ENCODE results near the gene GAPDH. TPM values are rescaled to one million over a fixed set of nuclear protein-coding genes. Genes with fewer than 3 reads are reported as not detected.

GAPDH gene
- polyA plus RNA-seq, 2 of the 4 experiments (the other 2 are of a cell fraction) = 6,463 to 10,036 TPM

GRCh38 chr12:6575648-6576047 is 41.3 kb downstream of the GAPDH start:
- WGBS (ENCODE audit: missing lambda C conversion rate) = 92% methylated on average over 8 of the region's 8 CpGs
- CTCF ChIA-PET = interaction anchor here (1.3 kb wide), 2 partner anchors 9 to 15 kb away, joined by 3 read pairs; no protein-coding TSS in a partner anchor
- no peaks in the 10 kb centered on the region; the same call in 2 of the 3 replicates for H3K4me1 ChIP-seq
- H3K27ac ChIP-seq = no peak overlapping the region
- ATAC-seq = no peak
- no peak overlapping the region for H3K4me3 ChIP-seq
- no peak for DNase-seq (ENCODE audit: low read depth in 1 of 2, low spot score in 1 of 2)
- no peak for FAIRE-seq
- H3K4me2 ChIP-seq = no peak overlapping the region
- no peaks in the 10 kb centered on the region for H3K9me3 ChIP-seq
- POLR2A ChIA-PET = interaction anchor here (0.5 kb wide), 1 partner anchor 17 kb away, joined by 3 read pairs; no protein-coding TSS in a partner anchor
- TF ChIP-seq MAFK (IDR thresholded peaks at IDR 0.05; ENCODE audit: partially characterized antibody) = no peak
- TF ChIP-seq HES2 (IDR thresholded peaks at IDR 0.05) = no peak
- TF ChIP-seq ZFP36 (IDR thresholded peaks at IDR 0.05; ENCODE audit: borderline replicate concordance, partially characterized antibody) = no peak
- no peak for TF ChIP-seq POLR2AphosphoS2 (conservative IDR thresholded peaks at IDR 0.05; ENCODE audit: low read length)
- TF ChIP-seq HEYL (CRISPR knock-in tag; IDR thresholded peaks at IDR 0.05) = no peak
- no peak for TF ChIP-seq HOXB13 (CRISPR knock-in tag; IDR thresholded peaks at IDR 0.05; ENCODE audit: low read depth)
- TF ChIP-seq MAX (IDR thresholded peaks at IDR 0.05) = no peak
- no peak for TF ChIP-seq HDAC2 (IDR thresholded peaks at IDR 0.05)
- TF ChIP-seq EHF (CRISPR knock-in tag; IDR thresholded peaks at IDR 0.05) = no peak

GRCh38 chr12:6582196-6582595 is 47.9 kb downstream of the GAPDH start:
- Histone ChIP-seq H3K4me1 (no peaks in the 10 kb centered on the region), H3K4me3 (no peak overlapping the region), H3K4me2 (no peak overlapping the region), H3K27ac (no peak overlapping the region), H3K9me3 (no peaks in the 10 kb centered on the region)
- ATAC-seq (peak; percentile 80 to 81), FAIRE-seq (no peak), DNase-seq (ENCODE audit: low read depth in 1 of 2, low spot score in 1 of 2) (peak in 1 of 2 experiments; percentile 25)
- TF ChIP-seq CTCF (IDR thresholded peaks at IDR 0.05) = peak; percentile 28; the same call in 2 of the 3 replicates
- no peak for TF ChIP-seq ZSCAN20 (CRISPR knock-in tag; IDR thresholded peaks at IDR 0.05)
- peak; percentile 16 to 29; a peak in 1 of 5 replicates for TF ChIP-seq RAD21 (conservative IDR thresholded peaks at IDR 0.05 in 1 of 2, IDR thresholded peaks at IDR 0.05 in 1 of 2)
- ChIA-PET CTCF (interaction anchor here (0.6 to 8.0 kb wide), 7 partner anchors 9 to 22 kb away, joined by 3 to 49 read pairs (median 4); no protein-coding TSS in a partner anchor), POLR2A (no interaction called here)
- 77% methylated on average over 6 of the region's 6 CpGs for WGBS (ENCODE audit: missing lambda C conversion rate)

GRCh38 chr12:6582959-6583358 is 48.6 kb downstream of the GAPDH start:
- no peaks in the 10 kb centered on the region for H3K4me1 ChIP-seq
- TF ChIP-seq CEBPB (IDR thresholded peaks at IDR 0.05) (no peak), RAD21 (conservative IDR thresholded peaks at IDR 0.05 in 1 of 2, IDR thresholded peaks at IDR 0.05 in 1 of 2) (no peak), RARB (CRISPR knock-in tag; IDR thresholded peaks at IDR 0.05) (no peak), TP53 (CRISPR knock-in tag; IDR thresholded peaks at IDR 0.05) (no peak)
- no peak overlapping the region for H3K4me3 ChIP-seq
- ChIA-PET CTCF (interaction anchor here (0.6 to 8.0 kb wide), 6 partner anchors 12 to 21 kb away, joined by 3 to 49 read pairs (median 4); no protein-coding TSS in a partner anchor), POLR2A (interaction anchor here (0.7 kb wide), 1 partner anchor 15 kb away, joined by 3 read pairs; the partner anchor contains the start of gene NOP2)
- ATAC-seq (no peak; a peak in 1 of 6 replicates), DNase-seq (ENCODE audit: low read depth in 1 of 2, low spot score in 1 of 2) (no peak), FAIRE-seq (no peak)
- 90% methylated on average over 12 of the region's 12 CpGs for WGBS (ENCODE audit: missing lambda C conversion rate)
- no peak overlapping the region for H3K4me2 ChIP-seq
- no peak overlapping the region for H3K27ac ChIP-seq
- H3K9me3 ChIP-seq = no peaks in the 10 kb centered on the region

GRCh38 chr12:6584293-6584692 is 50.0 kb downstream of the GAPDH start:
- Histone ChIP-seq H3K9me3 (no peaks in the 10 kb centered on the region), H3K4me1 (no peaks in the 10 kb centered on the region), H3K27ac (no peak overlapping the region), H3K4me2 (no peak overlapping the region), H3K4me3 (no peak overlapping the region)
- CTCF ChIA-PET = interaction anchor here (0.6 to 8.0 kb wide), 3 partner anchors 8 to 43 kb away, joined by 3 to 49 read pairs (median 3); no protein-coding TSS in a partner anchor
- DNase-seq (ENCODE audit: low read depth in 1 of 2, low spot score in 1 of 2) (no peak), ATAC-seq (no peak), FAIRE-seq (no peak)
- POLR2A ChIA-PET = no interaction called here
- WGBS (ENCODE audit: missing lambda C conversion rate) = 87% methylated on average over 10 of the region's 10 CpGs
- TF ChIP-seq KDM1A (IDR thresholded peaks at IDR 0.05; ENCODE audit: low read depth) (no peak), HMGXB4 (CRISPR knock-in tag; IDR thresholded peaks at IDR 0.05; ENCODE audit: borderline replicate concordance) (no peak), REST (IDR thresholded peaks at IDR 0.05) (no peak), CTCF (IDR thresholded peaks at IDR 0.05) (no peak), NFE2L2 (conservative IDR thresholded peaks at IDR 0.05; ENCODE audit: low read length) (no peak)

Measured in A549 (cell line).